GM03348 (cell line): ENCODE data around the gene ZNF420.
A peak's percentile ranks its signal among the peaks of the same experiment; 100 is the strongest.
"Not testable (repeated sequence)": the region's sequence is repeated elsewhere in the genome, so short reads cannot be mapped to it uniquely, and the experiment has no call there.

ENCODE experiments used
- DNase-seq: peaks from one replicate; pipeline ENCODE4 v3.0.0; 2012; ENCODE audit warnings: low spot score

Gene ZNF420

DNA sequence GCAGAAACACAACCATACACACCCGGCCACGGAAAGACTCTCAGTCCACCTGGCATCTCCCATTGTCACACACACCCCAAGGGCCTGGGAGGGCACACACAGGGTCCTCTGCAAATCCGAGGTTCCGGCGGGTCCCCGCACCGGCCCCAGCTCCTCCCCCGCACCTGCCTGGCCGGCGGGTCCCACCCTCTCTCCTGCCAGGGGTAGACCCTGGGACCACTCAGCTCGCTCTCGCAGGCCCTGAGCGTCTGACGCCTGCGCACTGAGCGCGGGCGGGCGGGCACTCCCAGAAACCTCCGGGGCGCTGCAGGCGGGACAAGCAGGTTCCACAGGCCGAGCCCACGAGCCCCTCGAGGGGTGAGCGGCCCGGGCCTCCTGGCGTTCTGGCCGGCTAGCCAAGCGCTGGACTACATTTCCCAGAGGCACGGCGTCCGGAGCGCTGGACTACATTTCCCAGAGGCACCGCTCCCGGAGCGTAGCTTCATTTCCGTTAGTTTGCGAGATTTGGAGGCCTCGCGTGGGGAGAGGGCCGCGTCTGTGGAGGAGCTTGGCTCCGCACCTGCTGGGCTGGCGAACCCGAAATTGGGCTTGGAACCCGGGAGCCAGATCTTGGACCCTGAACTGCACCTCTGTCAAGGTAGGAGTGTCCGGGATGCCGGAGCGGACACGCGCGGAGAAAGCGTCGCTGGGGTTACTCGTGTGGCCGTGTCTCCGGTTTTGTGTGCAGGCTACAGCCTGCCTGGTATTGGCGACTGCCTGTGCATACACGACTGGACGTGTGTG, at the start of gene ZNF420:
Gene ZNF420, plus strand, starts transcription at position 500 of the 783 bp plus-strand sequence. CDS start 10,686 bp downstream, outside the sequence.
- peak; percentile 94 for DNase-seq

DNA sequence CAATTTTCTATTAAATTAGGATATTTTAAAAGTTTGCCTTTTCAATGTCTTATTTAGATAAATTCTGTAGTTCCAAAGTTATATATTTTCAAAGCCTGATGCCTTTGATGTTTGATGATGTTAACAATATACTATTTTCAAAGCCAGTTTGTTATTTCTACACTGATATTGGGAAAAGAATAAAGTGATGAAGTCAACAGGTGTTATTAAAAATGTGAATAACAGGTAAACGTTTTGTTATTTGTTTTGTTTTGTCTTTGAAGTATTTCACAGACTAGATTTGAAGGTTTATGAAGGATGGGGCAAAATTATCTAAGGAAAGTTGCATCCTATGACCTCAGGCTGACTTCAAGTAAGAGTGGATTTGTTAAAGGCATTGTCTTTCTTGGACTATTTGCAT, 33.1 kb upstream of the ZNF420 start:
- DNase-seq = no peak

DNA sequence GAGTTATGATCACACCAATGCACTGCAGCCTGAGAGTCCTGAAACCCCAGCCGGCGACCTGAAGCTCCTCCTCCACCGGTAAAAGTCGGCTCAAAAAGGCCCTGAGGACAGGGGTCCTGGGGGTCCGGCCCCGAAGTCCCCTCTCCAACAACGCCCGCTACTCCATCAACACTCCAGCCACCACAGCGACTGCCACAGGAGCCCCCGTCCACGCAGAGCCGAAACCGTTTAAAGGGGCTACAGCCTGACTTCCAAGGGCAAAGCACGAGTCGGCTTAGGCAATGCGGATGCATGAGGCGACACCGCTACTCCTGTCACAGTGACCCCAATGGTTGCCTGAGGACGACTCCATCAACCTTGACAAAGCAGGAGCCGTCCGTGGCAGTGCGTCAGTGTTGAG, 22.9 kb upstream of the ZNF420 start:
- DNase-seq = no peak

DNA sequence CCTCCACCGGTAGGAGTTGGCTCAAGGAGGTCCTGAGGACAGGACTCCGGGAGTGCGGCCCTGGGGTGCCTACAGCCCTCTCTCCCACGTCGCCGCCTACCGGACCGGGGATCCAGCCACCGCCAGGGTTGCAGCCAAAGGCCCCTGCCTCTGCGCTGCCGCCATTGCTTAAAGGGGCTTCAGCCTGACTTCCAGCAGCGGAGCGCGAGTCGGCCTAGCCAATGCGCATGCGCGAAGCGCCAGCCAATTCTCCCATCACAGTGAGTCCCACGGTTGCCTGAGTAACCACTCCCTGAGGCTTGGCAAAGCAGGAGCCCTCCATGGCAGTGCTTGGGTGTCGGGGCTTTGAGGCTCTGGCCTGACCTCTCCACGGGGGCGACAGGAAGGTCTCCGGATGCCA, 21.5 kb upstream of the ZNF420 start:
- no peak for DNase-seq

DNA sequence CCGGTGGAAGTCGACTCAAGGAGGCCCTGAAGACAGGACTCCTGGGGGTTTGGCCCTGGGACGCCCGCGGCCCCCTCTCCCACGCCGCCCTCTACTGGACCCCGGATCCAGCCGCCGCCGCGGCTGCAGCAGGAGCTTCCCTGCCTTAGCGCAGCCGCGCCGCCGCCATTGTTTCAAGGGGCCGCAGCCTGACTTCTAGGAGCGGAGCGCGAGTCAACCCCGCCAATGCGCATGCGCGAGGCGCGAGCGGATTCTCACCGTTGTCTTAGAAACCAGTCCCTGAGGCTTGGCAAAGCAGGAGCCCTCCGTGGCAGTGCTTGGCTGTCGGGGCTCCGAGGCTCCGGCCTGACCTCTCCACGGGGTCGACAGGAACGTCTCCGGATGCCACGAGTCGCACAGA, 19.1 kb upstream of the ZNF420 start:
- no peak for DNase-seq

DNA sequence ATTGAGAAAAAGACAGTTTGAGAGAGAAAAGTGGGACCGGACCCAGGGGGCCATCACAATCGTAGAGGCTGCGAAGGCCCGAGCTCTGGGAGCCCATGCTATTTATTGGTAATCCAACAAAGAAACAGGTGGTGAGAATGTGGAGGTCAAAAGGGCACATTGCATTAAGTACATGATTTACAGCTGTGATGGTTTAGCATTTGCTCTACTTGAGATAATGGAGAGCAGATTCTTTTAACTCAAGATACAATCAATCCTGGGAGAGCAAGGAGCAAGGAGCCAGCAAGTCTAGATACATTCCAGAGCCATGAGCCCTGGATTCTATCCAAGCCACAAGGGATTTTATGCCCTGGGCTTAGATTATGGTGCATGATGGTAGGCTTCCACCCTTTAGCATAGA, 13.3 kb upstream of the ZNF420 start:
- not testable (repeated sequence) for DNase-seq

DNA sequence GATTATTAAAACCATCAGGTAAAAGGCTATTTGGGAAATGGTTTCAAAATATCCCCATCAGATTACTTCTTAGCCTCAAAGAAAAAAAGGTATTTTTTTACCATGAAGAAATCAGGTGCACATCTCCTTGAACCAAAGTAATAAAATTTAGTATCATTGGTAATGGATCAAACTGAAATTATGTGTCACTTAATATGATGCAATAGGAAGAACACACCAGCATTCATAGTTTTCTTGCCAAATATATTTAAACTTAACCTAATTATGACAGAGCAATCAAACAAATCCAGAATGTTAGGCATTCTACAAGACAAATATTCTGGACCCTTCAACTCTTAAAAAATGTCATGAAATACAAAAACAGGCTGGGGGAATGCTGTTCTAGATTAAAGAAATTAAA, 4.1 kb upstream of the ZNF420 start:
- DNase-seq = no peak

DNA sequence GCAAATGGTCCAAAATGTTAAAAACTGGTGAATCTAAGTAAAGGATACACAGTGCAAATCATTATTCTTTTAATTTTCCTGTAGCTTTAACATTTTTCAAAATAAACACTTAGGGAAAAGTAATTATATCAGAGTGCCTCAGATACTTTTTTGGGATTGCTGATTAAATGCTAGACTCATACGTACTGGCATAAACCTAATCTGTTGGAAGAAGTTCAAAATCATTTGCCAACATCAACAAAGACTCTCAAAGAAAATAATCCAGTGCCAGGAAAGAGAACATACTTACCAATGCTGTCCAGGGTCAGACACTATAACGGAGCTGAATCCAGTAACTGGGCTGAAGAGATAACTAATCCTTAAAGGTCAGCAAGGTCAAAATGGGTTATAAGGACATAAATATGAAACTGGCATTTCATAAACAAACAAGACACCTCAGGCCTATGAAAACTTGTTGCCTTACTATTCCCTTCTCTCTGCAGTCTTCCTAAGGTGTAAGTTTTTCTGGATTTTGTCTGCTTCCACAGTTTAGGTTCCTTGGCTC, 3.3 kb upstream of the ZNF420 start:
- no peak for DNase-seq

DNA sequence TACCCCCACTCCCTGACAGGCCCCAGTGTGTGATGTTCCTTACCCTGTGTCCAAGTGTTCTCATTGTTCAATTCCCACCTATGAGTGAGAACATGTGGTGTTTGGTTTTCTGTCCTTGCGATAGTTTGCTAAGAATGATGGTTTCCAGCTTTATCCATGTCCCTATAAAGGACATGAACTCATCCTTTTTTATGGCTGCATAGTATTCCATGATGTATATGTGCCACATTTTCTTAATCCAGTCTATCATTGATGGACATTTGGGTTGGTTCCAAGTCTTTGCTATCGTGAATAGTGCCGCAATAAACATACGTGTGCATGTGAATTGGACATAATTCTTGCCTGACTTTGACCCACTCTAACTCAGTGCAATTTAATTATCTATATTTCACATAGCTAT, 1.7 kb upstream of the ZNF420 start:
- DNase-seq = not testable (repeated sequence)

DNA sequence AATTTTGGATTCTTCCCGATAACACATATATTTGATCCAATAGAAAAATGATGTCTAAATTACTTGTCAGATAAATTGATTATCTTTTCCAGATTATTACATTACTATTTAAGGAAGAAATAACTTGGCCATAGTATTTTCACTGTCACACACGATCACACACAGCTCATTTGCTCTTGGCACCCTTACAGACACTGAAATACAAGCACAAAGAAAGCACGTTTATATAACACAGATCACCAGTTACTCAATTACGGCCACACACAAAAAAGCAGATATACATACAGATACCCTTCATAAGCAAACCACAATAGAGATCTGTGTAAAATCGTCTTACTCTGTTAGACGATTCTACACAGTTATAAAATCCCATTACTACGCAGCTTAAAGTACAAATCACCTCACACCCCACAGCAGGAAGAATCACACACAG, 716 bp upstream of the ZNF420 start:
- no peak for DNase-seq

DNA sequence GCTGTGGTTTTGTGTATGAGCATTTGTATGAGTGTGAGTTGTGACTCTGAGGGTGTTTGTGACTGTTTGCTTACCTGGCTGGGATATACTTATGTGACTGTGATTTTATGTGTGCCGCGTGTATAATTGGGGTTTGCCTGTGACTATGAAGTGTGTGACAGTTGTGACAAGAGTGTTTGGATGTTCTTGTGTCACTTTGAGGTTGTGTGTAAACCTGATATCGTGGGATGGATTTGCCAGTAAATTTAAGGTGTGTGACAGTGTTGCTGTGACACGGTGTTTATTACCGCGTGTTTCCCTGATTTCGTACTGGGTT, 442 bp downstream of the ZNF420 start:
- DNase-seq = no peak

DNA sequence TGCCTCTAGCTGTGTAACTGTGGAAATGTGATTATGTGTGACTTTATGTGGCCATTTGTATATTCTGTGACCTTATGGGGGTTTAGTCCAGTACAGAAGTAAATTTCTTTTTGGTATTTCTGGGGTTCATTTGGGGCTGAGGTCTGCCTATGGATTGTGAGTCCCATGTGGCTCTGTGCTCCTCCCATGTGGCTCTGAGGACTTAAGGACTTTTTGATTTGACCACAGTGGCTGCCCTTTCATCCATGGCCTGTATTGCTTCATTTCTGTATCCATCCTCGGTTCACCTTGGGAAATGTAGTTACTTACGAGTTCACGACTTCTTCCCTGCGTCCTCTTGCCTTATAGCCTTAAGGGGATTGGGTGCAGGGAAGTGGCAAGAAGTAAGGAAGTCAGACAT, 1.0 kb downstream of the ZNF420 start:
- DNase-seq = no peak

DNA sequence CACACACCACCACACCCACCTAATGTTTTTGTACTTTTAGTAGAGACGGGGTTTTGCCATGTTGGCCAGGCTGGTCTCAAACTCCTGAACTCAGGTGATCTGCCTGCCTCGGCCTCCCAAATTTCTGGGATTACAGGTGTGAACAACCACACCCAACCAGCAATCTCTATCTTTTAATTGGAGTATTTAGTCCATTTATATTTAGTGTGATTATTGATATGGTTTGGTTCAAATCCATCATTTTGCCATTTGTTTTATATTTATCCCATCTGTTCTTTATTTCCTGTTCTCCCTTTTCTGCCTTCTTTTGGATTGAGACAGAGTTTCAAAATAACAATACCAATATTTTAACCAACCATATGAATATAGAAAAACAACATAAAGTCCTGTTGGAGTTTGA, 4.1 kb downstream of the ZNF420 start:
- DNase-seq = no peak

DNA sequence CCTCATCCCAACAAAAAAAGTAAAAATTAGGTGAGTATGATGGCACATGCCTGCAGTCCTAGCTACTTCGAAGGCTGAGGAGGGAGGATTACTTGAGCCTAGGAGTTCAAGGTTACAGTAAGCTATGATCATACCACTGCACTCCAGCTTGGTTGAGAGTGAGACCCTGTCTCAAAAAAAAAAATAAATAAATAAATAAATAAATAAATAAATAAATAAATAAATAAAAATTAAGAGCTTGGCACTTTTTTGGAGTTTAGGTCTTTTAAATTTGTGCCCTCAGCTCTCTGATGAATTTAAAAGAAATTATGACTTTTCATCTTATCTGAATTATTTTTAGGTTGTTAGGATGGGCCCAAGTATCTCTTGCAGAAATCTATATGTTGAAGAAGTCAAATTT, 8.9 kb downstream of the ZNF420 start:
- no peak for DNase-seq

DNA sequence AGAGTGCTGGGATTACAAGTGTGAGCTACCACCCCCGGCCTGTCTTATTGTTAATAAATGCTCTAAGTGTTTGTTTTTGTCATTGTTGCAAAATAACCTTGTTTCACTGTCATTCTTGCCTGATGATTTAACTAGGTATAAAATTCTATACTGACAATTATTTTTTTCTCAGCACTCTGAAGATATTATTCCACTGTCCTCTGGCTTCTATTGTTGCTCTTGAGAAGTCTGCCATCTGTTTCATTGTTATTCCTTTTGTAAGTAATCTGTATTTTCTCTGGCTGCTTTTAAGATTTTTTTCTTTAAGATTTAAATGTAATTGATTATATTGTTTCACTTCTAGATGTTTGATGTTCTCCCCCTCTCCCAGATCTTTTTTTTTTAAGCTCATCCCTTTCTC, 17.6 kb downstream of the ZNF420 start:
- no peak for DNase-seq

DNA sequence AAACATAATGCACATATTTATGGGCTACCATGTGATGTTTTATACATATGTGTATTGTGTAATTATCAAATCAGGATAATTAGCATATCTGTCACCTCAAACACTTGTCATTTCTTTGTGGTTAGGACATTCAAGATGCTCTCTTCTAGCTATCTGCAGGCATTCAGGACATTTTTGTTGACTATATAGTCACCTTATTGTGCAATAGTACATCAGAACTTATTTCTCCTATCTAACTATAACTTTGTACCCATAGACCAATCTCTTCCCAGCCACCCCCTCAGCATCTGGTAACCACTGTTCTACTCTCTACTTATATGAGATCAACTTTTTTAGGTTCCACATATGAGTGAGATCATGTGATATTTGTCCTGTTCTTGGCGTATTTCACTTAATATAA, 20.3 kb downstream of the ZNF420 start:
- no peak for DNase-seq

DNA sequence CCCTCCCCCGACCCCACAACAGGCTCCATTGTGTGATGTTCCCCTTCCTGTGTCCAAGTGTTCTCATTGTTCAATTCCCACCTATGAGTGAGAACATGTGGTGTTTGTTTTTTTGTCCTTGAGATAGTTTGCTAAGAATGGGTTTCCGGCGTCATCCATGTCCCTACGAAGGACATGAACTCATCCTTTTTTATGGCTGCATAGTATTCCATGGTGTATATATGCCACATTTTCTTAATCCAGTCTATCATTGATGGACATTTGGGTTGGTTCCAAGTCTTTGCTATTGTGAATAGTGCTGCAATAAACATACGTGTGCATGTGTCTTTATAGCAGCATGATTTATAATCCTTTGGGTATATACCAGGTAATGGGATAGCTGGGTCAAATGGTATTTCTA, 25.9 kb downstream of the ZNF420 start:
- not testable (repeated sequence) for DNase-seq

DNA sequence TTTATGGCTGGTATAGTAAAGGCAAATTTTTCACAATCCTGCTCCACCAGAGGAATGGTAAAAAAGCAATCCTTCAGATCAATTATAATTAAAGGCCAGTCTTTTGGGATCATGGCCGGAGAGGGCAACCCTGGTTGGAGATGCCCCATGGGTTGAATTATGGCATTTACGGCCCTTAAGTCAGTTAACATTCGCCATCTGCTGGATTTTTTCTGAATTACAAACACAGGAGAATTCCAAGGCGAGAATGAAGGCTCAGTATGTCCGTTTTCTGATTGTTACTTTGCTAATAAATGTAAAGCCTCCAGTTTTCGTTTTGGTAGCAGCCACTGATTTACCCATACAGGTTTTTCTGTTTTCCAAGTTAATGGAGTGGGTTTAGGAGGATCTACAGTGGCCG, 33.5 kb downstream of the ZNF420 start:
- not testable (repeated sequence) for DNase-seq

DNA sequence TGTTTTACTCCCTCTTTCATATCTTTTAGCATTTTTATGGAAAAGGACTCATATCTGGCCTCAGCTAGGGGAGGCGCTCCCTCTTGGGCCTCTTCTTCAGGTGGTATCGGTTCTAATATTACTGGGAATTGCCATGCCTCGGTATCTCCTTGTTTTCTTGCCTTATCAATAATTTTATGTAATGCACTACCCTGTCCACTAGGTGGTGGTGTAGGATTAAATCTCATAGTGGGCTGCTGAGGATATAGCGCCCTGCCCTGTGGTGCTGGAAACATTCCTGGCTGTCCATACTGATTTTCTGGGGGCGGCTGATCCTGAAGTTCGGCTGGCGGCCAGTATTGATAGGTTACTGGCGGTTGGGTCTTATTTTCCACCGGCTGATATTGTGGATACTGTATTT, 35.8 kb downstream of the ZNF420 start:
- no peak for DNase-seq

DNA sequence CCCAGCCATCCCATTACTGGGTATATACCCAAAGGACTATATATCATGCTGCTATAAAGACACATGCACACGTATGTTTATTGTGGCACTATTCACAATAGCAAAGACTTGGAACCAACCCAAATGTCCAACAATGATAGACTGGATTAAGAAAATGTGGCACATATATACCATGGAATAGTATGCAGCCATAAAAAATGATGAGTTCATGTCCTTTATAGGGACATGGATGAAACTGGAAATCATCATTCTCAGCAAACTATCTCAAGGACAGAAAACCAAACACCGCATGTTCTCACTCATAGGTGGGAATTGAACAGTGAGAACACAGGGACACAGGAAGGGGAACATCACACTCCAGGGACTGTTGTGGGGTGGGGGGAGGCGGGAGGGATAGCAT, 43.9 kb downstream of the ZNF420 start:
- not testable (repeated sequence) for DNase-seq

DNA sequence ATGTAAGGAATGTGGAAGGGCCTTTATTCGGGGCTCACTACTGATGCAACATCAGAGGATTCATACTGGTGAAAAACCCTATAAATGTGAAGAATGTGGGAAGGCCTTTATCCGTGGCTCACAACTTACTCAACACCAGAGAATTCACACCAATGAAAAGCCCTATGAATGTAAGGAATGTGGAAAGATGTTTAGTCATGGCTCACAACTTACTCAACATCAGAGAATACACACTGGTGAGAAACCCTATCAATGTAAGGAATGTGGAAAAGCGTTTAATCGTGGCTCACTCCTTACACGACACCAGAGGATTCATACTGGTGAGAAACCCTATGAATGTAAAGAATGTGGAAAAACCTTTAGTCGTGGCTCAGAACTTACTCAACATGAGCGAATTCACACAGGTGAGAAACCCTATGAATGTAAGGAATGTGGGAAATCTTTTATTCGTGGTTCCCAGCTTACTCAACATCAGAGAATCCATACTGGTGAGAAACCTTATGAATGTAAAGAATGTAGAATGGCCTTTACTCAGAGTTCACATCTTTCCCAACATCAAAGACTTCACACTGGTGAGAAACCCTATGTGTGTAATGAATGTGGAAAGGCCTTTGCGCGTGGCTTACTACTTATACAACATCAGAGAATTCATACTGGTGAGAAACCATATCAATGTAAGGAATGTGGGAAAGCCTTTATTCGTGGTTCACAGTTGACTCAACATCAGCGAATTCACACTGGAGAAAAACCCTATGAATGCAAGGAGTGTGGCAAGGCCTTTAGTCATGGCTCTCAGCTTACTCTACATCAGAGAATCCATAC, 50.0 kb downstream of the ZNF420 start:
- DNase-seq = no peak

DNA sequence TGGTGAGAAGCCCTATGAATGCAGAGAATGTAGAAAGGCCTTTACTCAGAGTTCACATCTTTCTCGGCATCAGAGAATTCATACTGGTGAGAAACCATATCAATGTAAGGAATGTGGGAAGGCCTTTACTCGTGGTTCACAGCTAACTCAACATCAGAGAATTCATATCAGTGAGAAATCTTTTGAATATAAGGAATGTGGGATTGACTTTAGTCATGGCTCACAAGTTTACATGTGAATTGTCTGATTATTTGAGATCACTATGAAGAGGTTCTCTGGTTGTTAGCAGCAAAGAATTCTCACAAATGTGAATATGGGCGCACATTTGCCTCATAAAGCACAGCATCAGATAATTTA, 50.6 kb downstream of the ZNF420 start:
- no peak for DNase-seq

DNA sequence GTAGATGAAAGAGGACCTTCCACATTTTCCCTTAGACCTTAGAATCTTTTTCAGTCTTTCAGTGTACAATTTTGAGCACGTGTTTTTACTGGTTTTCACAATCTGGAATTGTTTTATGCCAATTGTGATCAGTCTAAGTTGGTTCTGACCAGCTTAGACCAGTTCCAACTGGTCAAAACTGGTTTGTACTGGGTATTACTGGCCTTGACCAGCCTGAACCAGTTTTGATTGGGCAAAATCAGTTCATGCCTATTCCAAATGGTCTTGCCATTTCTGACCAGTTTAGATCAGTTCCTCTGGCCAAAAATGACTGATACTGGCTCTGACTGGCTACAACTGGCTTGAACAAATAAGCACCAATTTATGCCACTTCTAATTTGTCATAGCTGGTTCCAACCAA, 57.9 kb downstream of the ZNF420 start:
- DNase-seq = no peak
